HUES64 (cell line): ENCODE results near the gene UPF2.

ENCODE experiments used
- H3K27ac ChIP-seq: 2 replicates; pipeline ENCODE4 v1.7.0; 2013; ENCODE audit warnings: low read depth, low read length, inconsistent platforms
- H3K27me3 ChIP-seq: 2 replicates; pipeline ENCODE4 v1.6.1; 2013; ENCODE audit warnings: mild to moderate bottlenecking, low read length; ENCODE audit not compliant: insufficient read depth
- H3K36me3 ChIP-seq: 2 replicates; pipeline ENCODE4 v1.6.1; 2013; ENCODE audit warnings: mild to moderate bottlenecking, low read length; ENCODE audit not compliant: insufficient read depth
- H3K4me1 ChIP-seq: 2 replicates; pipeline ENCODE4 v1.6.1; 2013; ENCODE audit warnings: mild to moderate bottlenecking, low read length, moderate library complexity; ENCODE audit not compliant: insufficient read depth
- H3K4me3 ChIP-seq: 2 replicates; pipeline ENCODE4 v1.5.1; 2013; ENCODE audit warnings: mild to moderate bottlenecking, low read length, moderate library complexity
- H3K9ac ChIP-seq: 2 replicates; pipeline ENCODE4 v1.6.1; 2013; ENCODE audit warnings: mild to moderate bottlenecking, low read depth, low read length
- H3K9me3 ChIP-seq: 2 replicates; pipeline ENCODE4 v1.6.1; 2013; ENCODE audit warnings: low read depth, low read length; ENCODE audit not compliant: insufficient read depth
- WGBS: fragments of 150-250, 120-280 bp; methylation state at CpG from one replicate; pipeline ENCODE4 v1.1.7; 2013; ENCODE audit warnings: missing lambda C conversion rate; 5-methylcytosine and 5-hydroxymethylcytosine counted together

Gene UPF2

GRCh38 chr10:12063483-12063818 lies 20.8 kb upstream of the UPF2 start:
- Histone ChIP-seq H3K4me3 (no peak overlapping the region), H3K27me3 (no peaks in the 10 kb centered on the region), H3K27ac (no peak overlapping the region), H3K9me3 (no peaks in the 10 kb centered on the region), H3K9ac (no peak overlapping the region), H3K36me3 (no peaks in the 10 kb centered on the region), H3K4me1 (peaks cover 7% of the 10 kb centered on the region; the same call in 1 of the 2 replicates)
- 100% methylated on average over 1 of the region's 3 CpGs for WGBS

GRCh38 chr10:12062754-12063482 lies 20.3 kb upstream of the UPF2 start:
- no peaks in the 10 kb centered on the region for H3K9me3 ChIP-seq
- H3K4me1 ChIP-seq: peaks cover 7% of the 10 kb centered on the region; the same call in 1 of the 2 replicates
- WGBS: 79% methylated on average over 14 of the region's 14 CpGs
- H3K36me3 ChIP-seq: no peaks in the 10 kb centered on the region
- H3K9ac ChIP-seq: no peak overlapping the region; the same call in 1 of the 2 replicates
- H3K4me3 ChIP-seq: no peak overlapping the region
- H3K27me3 ChIP-seq: no peaks in the 10 kb centered on the region
- no peak overlapping the region for H3K27ac ChIP-seq

GRCh38 chr10:12061124-12061523 lies 18.5 kb upstream of the UPF2 start:
- H3K27ac ChIP-seq: no peak overlapping the region
- no peaks in the 10 kb centered on the region for H3K36me3 ChIP-seq
- H3K4me1 ChIP-seq: peaks cover 7% of the 10 kb centered on the region; the same call in 1 of the 2 replicates
- H3K9ac ChIP-seq: no peak overlapping the region
- H3K4me3 ChIP-seq: no peak overlapping the region
- H3K9me3 ChIP-seq: no peaks in the 10 kb centered on the region
- WGBS: 90% methylated on average over 4 of the region's 4 CpGs
- no peaks in the 10 kb centered on the region for H3K27me3 ChIP-seq

- no peak overlapping the region for H3K9ac ChIP-seq
- H3K4me1 ChIP-seq: no peaks in the 10 kb centered on the region
- no peak overlapping the region for H3K4me3 ChIP-seq
- H3K9me3 ChIP-seq: no peaks in the 10 kb centered on the region
- no peak overlapping the region for H3K27ac ChIP-seq
- WGBS: 72% methylated on average over 4 of the region's 4 CpGs
- no peaks in the 10 kb centered on the region for H3K36me3 ChIP-seq
- H3K27me3 ChIP-seq: no peaks in the 10 kb centered on the region
Measured at GRCh38 chr10:12056748-12057147, 14.1 kb upstream of the UPF2 start.

GRCh38 chr10:12055732-12056131 lies 13.1 kb upstream of the UPF2 start:
- 95% methylated on average over 5 of the region's 5 CpGs for WGBS
- Histone ChIP-seq H3K27me3 (no peaks in the 10 kb centered on the region), H3K4me1 (no peaks in the 10 kb centered on the region), H3K9ac (no peak overlapping the region), H3K27ac (no peak overlapping the region), H3K36me3 (no peaks in the 10 kb centered on the region), H3K4me3 (no peak overlapping the region), H3K9me3 (no peaks in the 10 kb centered on the region)

GRCh38 chr10:12051241-12051640 lies 8.6 kb upstream of the UPF2 start:
- H3K27ac ChIP-seq: no peak overlapping the region
- H3K4me3 ChIP-seq: no peak overlapping the region

GRCh38 chr10:12050528-12050927 lies 7.9 kb upstream of the UPF2 start:
- H3K27me3 ChIP-seq: no peaks in the 10 kb centered on the region
- no peaks in the 10 kb centered on the region for H3K36me3 ChIP-seq
- no peak overlapping the region for H3K4me3 ChIP-seq
- H3K4me1 ChIP-seq: no peaks in the 10 kb centered on the region
- H3K27ac ChIP-seq: no peak overlapping the region
- H3K9me3 ChIP-seq: no peaks in the 10 kb centered on the region
- no peak overlapping the region for H3K9ac ChIP-seq

More at GRCh38 chr10:12051241-12051640, 8.6 kb upstream of the UPF2 start:
- no peaks in the 10 kb centered on the region for H3K4me1 ChIP-seq
- H3K36me3 ChIP-seq: no peaks in the 10 kb centered on the region
- 86% methylated on average over 4 of the region's 4 CpGs for WGBS
- H3K9ac ChIP-seq: no peak overlapping the region
- no peaks in the 10 kb centered on the region for H3K27me3 ChIP-seq
- no peaks in the 10 kb centered on the region for H3K9me3 ChIP-seq

GRCh38 chr10:12048547-12048946 lies 5.9 kb upstream of the UPF2 start:
- H3K9ac ChIP-seq: no peak overlapping the region
- no peaks in the 10 kb centered on the region for H3K9me3 ChIP-seq
- no peaks in the 10 kb centered on the region for H3K27me3 ChIP-seq
- H3K36me3 ChIP-seq: no peaks in the 10 kb centered on the region
- WGBS: 93% methylated on average over 8 of the region's 8 CpGs
- no peak overlapping the region for H3K27ac ChIP-seq
- no peaks in the 10 kb centered on the region for H3K4me1 ChIP-seq
- H3K4me3 ChIP-seq: no peak overlapping the region

GRCh38 chr10:12045596-12045995 lies 3.0 kb upstream of the UPF2 start:
- H3K4me3 ChIP-seq: no peak overlapping the region
- H3K4me1 ChIP-seq: peaks cover 11% of the 10 kb centered on the region
- no peak overlapping the region for H3K27ac ChIP-seq
- no peaks in the 10 kb centered on the region for H3K36me3 ChIP-seq
- no peak overlapping the region for H3K9ac ChIP-seq
- WGBS: 89% methylated on average over 5 of the region's 5 CpGs
- H3K27me3 ChIP-seq: no peaks in the 10 kb centered on the region
- H3K9me3 ChIP-seq: no peaks in the 10 kb centered on the region

GRCh38 chr10:12042409-12042796 lies 206 bp downstream of the UPF2 start:
- Histone ChIP-seq H3K4me3 (peak overlapping the region; percentile 99), H3K4me1 (peaks cover 14% of the 10 kb centered on the region), H3K9me3 (no peaks in the 10 kb centered on the region), H3K27ac (peak overlapping the region; percentile 98), H3K27me3 (no peaks in the 10 kb centered on the region), H3K9ac (peak overlapping the region; percentile 99), H3K36me3 (no peaks in the 10 kb centered on the region)
- WGBS: under 1% methylated on average over 31 of the region's 31 CpGs

- Histone ChIP-seq H3K27ac (peak overlapping the region; percentile 98), H3K4me3 (peak overlapping the region; percentile 99), H3K4me1 (peaks cover 14% of the 10 kb centered on the region), H3K9me3 (no peaks in the 10 kb centered on the region), H3K36me3 (no peaks in the 10 kb centered on the region), H3K27me3 (no peaks in the 10 kb centered on the region), H3K9ac (peak overlapping the region; percentile 99)
- WGBS: 1% methylated on average over 25 of the region's 26 CpGs
Measured at GRCh38 chr10:12041766-12042408, 722 bp downstream of the UPF2 start.
